ENCODE results near the gene NTN1.

The NTN1 gene

DNA sequence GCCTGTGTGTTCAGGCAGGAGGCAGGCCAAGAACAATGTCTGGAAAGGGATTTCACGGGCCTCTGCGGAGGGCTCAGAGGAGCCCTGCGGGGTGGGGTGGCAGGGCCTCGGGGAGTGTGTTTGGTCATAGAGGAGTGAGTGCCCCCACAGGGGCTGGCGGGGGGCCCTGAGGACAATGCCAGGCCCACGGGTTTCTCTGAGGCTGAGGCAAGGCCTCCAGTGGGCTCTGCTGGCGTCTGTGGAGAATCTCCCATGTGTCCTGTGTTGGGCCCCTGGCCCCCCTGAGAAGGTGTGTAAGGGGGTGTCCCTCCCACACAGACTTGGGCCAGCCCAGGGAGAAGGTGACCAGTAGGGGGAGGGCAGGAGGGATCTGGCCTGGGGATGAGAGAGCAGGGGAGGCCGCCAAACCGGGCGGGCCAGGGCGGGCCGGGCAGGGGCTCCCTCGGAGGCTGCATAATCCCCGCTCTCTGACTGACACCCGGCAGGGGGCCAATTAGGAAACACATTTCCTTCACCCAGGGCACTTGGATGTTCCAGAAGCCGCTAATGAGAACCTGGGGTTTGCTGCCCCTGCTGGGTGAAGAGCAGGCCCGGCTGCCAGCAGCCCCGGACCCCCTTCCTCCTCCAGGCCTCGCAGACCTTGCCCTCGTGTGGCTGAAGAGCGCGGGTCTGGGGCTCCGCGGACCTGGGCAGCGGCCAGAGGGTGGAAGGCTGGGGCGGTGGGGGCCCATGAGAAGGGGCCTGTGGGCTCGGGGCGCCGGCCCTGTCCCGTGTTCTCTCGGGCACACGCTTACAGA lies 204.2 kb downstream of the NTN1 start:
- DNase-seq (ENCODE audit: low spot score) = no peak
- TF ChIP-seq, protein P1, sequence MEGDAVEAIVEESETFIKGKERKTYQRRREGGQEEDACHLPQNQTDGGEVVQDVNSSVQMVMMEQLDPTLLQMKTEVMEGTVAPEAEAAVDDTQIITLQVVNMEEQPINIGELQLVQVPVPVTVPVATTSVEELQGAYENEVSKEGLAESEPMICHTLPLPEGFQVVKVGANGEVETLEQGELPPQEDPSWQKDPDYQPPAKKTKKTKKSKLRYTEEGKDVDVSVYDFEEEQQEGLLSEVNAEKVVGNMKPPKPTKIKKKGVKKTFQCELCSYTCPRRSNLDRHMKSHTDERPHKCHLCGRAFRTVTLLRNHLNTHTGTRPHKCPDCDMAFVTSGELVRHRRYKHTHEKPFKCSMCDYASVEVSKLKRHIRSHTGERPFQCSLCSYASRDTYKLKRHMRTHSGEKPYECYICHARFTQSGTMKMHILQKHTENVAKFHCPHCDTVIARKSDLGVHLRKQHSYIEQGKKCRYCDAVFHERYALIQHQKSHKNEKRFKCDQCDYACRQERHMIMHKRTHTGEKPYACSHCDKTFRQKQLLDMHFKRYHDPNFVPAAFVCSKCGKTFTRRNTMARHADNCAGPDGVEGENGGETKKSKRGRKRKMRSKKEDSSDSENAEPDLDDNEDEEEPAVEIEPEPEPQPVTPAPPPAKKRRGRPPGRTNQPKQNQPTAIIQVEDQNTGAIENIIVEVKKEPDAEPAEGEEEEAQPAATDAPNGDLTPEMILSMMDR (IDR thresholded peaks at IDR 0.05) = no peak
- Histone ChIP-seq H3K4me3 (no peak overlapping the region), H3K27ac (no peak overlapping the region)

DNA sequence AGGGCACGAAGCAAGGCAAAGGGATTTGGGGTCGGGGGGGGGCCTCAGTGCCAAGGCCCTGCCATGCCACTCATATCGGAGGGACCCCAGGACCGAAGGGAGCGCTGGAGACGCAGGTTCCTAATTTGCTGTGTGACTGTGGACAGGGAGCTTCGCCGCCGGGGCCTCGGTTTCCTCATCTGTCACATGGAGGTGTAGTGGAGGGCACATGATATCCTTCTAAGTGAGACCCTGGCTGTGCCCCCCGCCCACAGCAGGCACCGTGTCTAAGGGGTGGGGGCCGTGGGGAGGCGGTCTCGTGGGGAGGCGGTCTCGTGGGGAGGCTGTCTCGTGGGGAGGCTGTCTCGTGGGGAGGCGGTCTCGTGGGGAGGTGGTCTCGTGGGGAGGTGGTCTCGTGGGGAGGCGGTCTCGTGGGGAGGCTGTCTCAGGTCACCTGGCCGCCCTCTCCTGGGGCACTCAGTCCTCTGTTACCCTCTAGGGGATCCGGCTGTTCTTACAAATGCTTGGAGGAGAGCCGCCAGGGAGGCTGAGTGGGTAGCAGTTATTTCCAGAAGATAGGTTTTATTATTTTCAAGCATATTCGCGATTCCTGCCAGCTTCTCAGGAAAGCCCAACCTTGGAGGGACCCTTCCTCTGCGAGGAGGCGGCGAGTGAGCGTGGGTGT lies 205.0 kb downstream of the NTN1 start:
- Histone ChIP-seq H3K27ac (no peak overlapping the region), H3K4me3 (no peak overlapping the region)
- DNase-seq (ENCODE audit: low spot score) = no peak
- TF ChIP-seq, protein P1 (IDR thresholded peaks at IDR 0.05) = no peak

DNA sequence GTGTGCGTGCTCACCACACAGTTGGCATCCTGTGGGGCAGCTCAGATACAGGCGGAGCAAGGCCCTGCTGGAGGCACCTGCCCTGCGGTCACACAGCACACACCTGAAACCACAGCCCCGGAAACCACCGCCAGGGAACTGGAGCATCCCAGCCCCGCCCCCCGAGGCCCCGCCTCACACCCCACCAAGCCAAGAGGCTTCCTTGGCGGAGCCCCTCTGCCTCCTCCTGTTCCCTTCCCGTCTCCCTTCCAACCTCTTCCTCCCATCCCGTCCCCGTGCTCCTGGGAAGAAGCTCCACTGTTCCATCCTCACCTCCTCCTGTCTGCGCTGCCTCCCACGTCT lies 205.5 kb downstream of the NTN1 start:
- DNase-seq (ENCODE audit: low spot score) = no peak
- no peak overlapping the region for H3K27ac ChIP-seq
- H3K4me3 ChIP-seq = no peak overlapping the region
- TF ChIP-seq, protein P1 (IDR thresholded peaks at IDR 0.05) = no peak

DNA sequence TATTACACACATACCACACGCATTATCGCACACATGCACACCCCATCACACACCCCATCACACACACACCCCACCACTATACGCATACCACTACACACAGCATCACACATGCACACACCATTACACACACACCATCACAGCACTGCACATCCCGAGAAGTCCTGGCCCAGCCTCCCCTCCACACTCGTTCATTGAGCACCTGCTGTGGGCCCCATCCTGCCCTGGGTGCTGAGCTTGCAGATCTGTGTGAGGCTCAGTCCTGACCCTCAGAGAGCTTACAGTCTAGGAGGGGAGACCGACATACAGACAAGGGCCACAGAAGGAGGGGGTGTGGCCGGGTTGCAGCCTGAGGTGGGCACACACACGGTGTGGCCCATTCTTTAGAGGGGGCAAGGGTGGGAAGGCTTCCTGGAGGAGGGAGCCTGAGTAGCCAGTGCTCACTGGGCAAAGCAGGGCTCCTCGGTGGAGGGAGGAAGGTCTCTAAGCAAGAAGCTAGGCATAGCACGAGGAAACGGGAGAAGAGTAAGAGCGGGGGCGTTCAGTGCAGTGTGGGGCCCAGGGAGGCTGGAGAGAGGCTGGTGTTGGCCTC lies 206.6 kb downstream of the NTN1 start:
- Histone ChIP-seq H3K4me3 (no peak overlapping the region), H3K27ac (no peak overlapping the region)
- DNase-seq (ENCODE audit: low spot score) = no peak
- TF ChIP-seq, protein P1 (IDR thresholded peaks at IDR 0.05) = no peak

DNA sequence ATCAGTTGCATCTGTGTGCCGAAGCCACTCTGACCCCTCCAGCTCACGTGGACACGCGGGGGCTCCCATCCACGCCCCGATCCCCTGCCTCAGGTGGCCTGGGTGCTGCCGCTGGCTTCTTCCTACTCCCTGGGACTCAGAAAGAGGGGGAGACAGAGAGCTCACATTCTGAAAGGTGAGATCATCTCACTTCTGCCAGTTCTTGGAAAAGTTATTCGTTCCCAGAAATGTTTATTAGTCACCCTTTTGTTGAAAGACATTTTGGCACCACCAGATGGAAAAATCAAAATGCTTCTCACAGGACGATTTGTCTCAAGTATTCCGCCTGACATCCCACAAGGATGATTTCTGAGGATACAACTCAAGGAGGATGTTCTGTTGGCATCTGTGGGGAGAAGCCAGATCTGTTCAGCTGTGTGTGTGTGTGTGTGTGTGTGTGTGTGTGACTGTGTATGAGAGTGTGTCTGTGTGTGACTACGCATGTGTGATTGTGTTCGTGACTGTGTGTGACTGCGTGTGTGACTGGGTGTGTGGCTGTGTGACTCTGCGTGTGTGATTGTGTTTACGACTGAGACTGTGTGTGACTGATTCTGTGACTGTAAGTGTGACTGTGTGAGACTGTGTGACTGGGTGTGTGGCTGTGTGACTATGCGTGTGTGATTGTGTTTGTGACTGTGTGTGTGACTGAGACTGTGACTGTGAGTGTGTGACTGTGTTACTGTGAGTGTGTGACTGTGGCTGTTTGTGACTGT lies 207.3 kb downstream of the NTN1 start:
- TF ChIP-seq, protein P1 (IDR thresholded peaks at IDR 0.05) = no peak
- DNase-seq (ENCODE audit: low spot score) = no peak
- Histone ChIP-seq H3K27ac (no peak overlapping the region), H3K4me3 (no peak overlapping the region)

DNA sequence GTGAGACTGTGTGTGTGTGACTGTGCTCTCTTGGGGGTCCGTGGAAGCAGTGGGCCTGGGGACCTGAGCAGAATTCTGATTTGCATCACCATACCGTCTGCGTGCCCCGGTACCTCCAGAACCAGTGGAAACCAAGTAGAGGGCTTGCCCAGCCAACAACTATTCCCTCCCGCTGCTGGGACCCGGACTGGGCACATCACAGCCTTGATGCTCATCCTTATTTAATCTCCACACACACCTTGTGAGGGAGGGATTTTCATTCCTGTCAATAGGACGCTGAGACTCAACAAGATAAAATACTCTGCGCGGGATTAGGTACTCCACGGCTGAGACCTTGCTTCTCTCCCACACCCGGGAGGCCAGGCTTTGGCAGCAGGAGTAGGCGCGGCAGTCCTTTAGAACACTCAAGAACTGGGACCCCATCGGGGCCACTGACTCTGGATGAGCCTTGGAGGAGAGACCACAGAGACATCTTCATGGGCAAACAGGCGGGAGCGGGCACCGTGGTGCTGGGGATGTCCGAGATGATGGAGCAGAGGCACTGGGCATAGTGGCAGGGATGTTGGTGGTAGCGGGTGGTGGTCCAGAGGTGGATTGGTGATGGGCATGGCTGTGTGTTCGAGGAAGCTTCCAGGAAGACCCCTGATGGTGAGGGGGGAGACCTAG lies 208.0 kb downstream of the NTN1 start:
- DNase-seq (ENCODE audit: low spot score) = no peak
- Histone ChIP-seq H3K27ac (no peak overlapping the region), H3K4me3 (no peak overlapping the region)
- TF ChIP-seq, protein P1 (IDR thresholded peaks at IDR 0.05) = no peak

Data from coronary artery (tissue), 2 donors.